Cardiac muscle cell (in vitro differentiated cells and primary cell): ENCODE measurements around the gene WDR20. TPM values are rescaled to one million over a fixed set of nuclear protein-coding genes. Genes with fewer than 3 reads are reported as not detected.

ENCODE experiments used
- DNase-seq, 2 donors: peaks; one replicate each; pipeline versions ENCODE4 v3.0.0 to v3.0.0-alpha.2; 2010 to 2017; ENCODE audit warnings: low read depth in 1 of 2, low spot score in 1 of 2
- H3K27ac ChIP-seq: fragments of 200-600 bp; sonication (generic); 2 replicates; pipeline ENCODE4 v1.5.1; 2016
- H3K27me3 ChIP-seq: fragments of 200-600 bp; sonication (generic); 2 replicates; pipeline ENCODE4 v1.6.0; 2016; ENCODE audit warnings: control low read depth
- H3K36me3 ChIP-seq: fragments of 200-600 bp; sonication (generic); 2 replicates; pipeline ENCODE4 v1.5.1; 2016; ENCODE audit warnings: control low read depth
- H3K4me1 ChIP-seq: fragments of 200-600 bp; sonication (generic); 2 replicates; pipeline ENCODE4 v1.8.1; 2017; ENCODE audit warnings: low read depth, mild to moderate bottlenecking, mixed run types
- H3K4me3 ChIP-seq: fragments of 200-600 bp; sonication (generic); 2 replicates; pipeline ENCODE4 v1.5.1; 2016; ENCODE audit warnings: mild to moderate bottlenecking
- H3K9me3 ChIP-seq: fragments of 200-600 bp; sonication (generic); 2 replicates; pipeline ENCODE4 v1.5.1; 2017; ENCODE audit warnings: low read depth, mild to moderate bottlenecking, control low read depth
- polyA plus RNA-seq: library from polyadenylated mRNA; unstranded; fragments of >200 nt; fragmentation: Nextera tagmentation; extraction: Ambion mirVana; gene quantifications from 2 replicates; pipeline ENCODE4 v1.2.1, GENCODE V29; 2016
- total RNA-seq: library from RNA; depleted of rRNA; stranded (reverse); fragments of >200 nt; gene quantifications from 2 replicates; pipeline ENCODE4 v1.2.3, GENCODE V29; 2016
- TF ChIP-seq, protein P1 (sequence below): IDR thresholded peaks from 2 replicates; pipeline ENCODE4 v1.5.1; 2012; ENCODE audit warnings: low read depth, mild to moderate bottlenecking, low read length

The WDR20 gene
- total and polyA plus RNA-seq, 2 experiments from 2014 or later, result 20.5 to 27.0 TPM

DNA sequence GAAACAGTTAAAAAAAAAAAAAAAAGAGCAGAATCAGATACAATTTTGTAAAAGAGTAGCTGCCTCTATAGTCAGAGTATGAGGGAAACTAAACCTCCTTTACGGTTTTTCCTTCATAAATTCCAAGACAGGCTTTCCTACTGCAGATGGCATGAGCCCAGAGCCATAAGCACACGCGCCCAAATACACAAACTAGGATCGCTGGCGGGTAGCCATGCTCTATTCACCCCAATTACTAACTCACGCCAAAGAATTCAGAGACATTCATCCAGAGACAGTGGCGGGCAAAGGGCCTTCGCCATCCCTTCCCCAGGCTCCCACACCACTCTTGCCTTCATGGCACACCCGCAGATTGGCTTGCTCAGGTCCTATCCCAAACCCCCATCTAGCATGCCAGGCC lies 117.0 kb downstream of the WDR20 start:
- DNase-seq, result no peak
- Histone ChIP-seq H3K4me1 (peaks cover 6% of the 10 kb centered on the region), H3K9me3 (no peaks in the 10 kb centered on the region), H3K36me3 (no peaks in the 10 kb centered on the region), H3K4me3 (no peak overlapping the region), H3K27me3 (no peaks in the 10 kb centered on the region), H3K27ac (no peak overlapping the region)
- TF ChIP-seq, protein P1, sequence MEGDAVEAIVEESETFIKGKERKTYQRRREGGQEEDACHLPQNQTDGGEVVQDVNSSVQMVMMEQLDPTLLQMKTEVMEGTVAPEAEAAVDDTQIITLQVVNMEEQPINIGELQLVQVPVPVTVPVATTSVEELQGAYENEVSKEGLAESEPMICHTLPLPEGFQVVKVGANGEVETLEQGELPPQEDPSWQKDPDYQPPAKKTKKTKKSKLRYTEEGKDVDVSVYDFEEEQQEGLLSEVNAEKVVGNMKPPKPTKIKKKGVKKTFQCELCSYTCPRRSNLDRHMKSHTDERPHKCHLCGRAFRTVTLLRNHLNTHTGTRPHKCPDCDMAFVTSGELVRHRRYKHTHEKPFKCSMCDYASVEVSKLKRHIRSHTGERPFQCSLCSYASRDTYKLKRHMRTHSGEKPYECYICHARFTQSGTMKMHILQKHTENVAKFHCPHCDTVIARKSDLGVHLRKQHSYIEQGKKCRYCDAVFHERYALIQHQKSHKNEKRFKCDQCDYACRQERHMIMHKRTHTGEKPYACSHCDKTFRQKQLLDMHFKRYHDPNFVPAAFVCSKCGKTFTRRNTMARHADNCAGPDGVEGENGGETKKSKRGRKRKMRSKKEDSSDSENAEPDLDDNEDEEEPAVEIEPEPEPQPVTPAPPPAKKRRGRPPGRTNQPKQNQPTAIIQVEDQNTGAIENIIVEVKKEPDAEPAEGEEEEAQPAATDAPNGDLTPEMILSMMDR, result no peak

DNA sequence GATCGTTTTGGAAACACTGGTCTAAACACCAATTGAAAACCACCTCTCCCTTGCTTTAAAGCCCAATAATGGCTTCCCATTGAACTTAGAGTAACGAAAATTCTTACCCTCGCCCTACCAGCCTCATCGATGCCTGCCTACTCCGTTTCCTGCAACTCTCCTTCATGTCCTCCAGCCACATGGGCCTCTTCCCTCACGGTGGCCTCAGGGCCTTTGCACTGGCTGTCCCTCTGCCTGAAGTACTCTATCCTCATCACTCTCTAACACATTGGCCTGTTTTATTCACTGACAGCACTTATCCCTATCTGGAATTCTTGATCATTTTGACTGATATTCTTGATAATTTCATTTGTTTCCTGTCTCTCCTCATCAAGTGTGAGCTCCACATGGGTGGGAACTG lies 118.4 kb downstream of the WDR20 start:
- no peaks in the 10 kb centered on the region for H3K27me3 ChIP-seq
- no peaks in the 10 kb centered on the region for H3K9me3 ChIP-seq
- no peak overlapping the region for H3K4me3 ChIP-seq
- DNase-seq, result no peak
- no peak overlapping the region for H3K27ac ChIP-seq
- TF ChIP-seq, protein P1, result no peak
- no peaks in the 10 kb centered on the region for H3K36me3 ChIP-seq
- H3K4me1 ChIP-seq, result peaks cover 10% of the 10 kb centered on the region

Other genes with a start within 250 kb of the WDR20 start
- gene DYNC1H1, start 175.3 kb upstream of the WDR20 start, total RNA-seq, result 319 and 434 TPM in 2 replicates
- gene DYNC1H1, start 175.3 kb upstream of the WDR20 start, polyA plus RNA-seq, result 143 and 158 TPM in 2 replicates
- gene HSP90AA1, start 52.9 kb upstream of the WDR20 start, total RNA-seq, result 142 and 269 TPM in 2 replicates
- 598 and 1,021 TPM in 2 replicates for gene HSP90AA1, start 52.9 kb upstream of the WDR20 start, polyA plus RNA-seq
- 29.7 and 31.7 TPM in 2 replicates for gene MOK, start 165.3 kb downstream of the WDR20 start, total RNA-seq
- gene MOK, start 165.3 kb downstream of the WDR20 start, polyA plus RNA-seq, result 19.2 and 28.1 TPM in 2 replicates
- gene ZNF839, start 179.8 kb downstream of the WDR20 start, total RNA-seq, result 15.6 and 16.9 TPM in 2 replicates
- gene ZNF839, start 179.8 kb downstream of the WDR20 start, polyA plus RNA-seq, result 16.1 TPM in 2 replicates
- gene CINP, start 223.0 kb downstream of the WDR20 start, total RNA-seq, result 46.0 and 49.1 TPM in 2 replicates
- 45.4 and 53.9 TPM in 2 replicates for gene CINP, start 223.0 kb downstream of the WDR20 start, polyA plus RNA-seq
- gene TECPR2, start 223.0 kb downstream of the WDR20 start, total RNA-seq, result 37.4 and 53.6 TPM in 2 replicates
- gene TECPR2, start 223.0 kb downstream of the WDR20 start, polyA plus RNA-seq, result 9.2 and 15.9 TPM in 2 replicates